Measurements from ENCODE around the gene MIOX. TPM values are rescaled to one million over a fixed set of nuclear protein-coding genes. Genes with fewer than 3 reads are reported as not detected.

MIOX gene
- total and polyA plus RNA-seq, 2 experiments from 2014 or later: not detected

GRCh38 chr22:50519151-50519550 lies 32.5 kb downstream of the MIOX start:
- no peak for ATAC-seq
- H3K36me3 ChIP-seq (ENCODE audit: insufficient read depth): no peaks in the 10 kb centered on the region; the same call in 1 of the 2 replicates
- peaks cover 17% of the 10 kb centered on the region for H3K36me3 Mint-ChIP-seq (ENCODE audit: low read depth)

More at GRCh38 chr22:50519151-50519550, 32.5 kb downstream of the MIOX start:
- H3F3A ChIP-seq (replicated peaks; ENCODE audit: low read depth): no peaks in the 10 kb centered on the region
- DNase-seq (ENCODE audit: low spot score): no peak
- TF ChIP-seq REST (IDR thresholded peaks at IDR 0.05; ENCODE audit: unreplicated experiment): no peak
- TF ChIP-seq ZNF331 (CRISPR knock-in tag; IDR thresholded peaks at IDR 0.05; ENCODE audit: low read depth): no peak
- no peak for TF ChIP-seq ZNF114 (CRISPR knock-in tag; IDR thresholded peaks at IDR 0.05)
- no peak for TF ChIP-seq EZH2phosphoT487 (IDR thresholded peaks at IDR 0.05; ENCODE audit: unreplicated experiment)
- TF ChIP-seq JUNB (IDR thresholded peaks at IDR 0.05; ENCODE audit: unreplicated experiment): no peak
- no peak for TF ChIP-seq ZNF462 (CRISPR knock-in tag; IDR thresholded peaks at IDR 0.05)
- no peak for TF ChIP-seq CTCF (conservative IDR thresholded peaks at IDR 0.05; ENCODE audit: low read depth in 2 of 2)
- no peak for TF ChIP-seq EZH2 (IDR thresholded peaks at IDR 0.05; ENCODE audit: low read depth, unreplicated experiment)
- TF ChIP-seq CREB1 (CRISPR knock-in tag; IDR thresholded peaks at IDR 0.05; ENCODE audit: low read depth): no peak
- no peak for TF ChIP-seq STAT1 (IDR thresholded peaks at IDR 0.05; ENCODE audit: unreplicated experiment)
- TF ChIP-seq NANOG (IDR thresholded peaks at IDR 0.05; ENCODE audit: borderline replicate concordance): no peak
- Mint-ChIP-seq H3K4me1 (no peaks in the 10 kb centered on the region), H3K27ac (no peak overlapping the region), H3K27me3 (ENCODE audit: insufficient read depth, low read depth, poor library complexity) (peaks cover 6% of the 10 kb centered on the region), H3K9me3 (no peaks in the 10 kb centered on the region; the same call in 2 of the 3 replicates), H3K4me3 (no peak overlapping the region)
- H3K27ac ChIP-seq (ENCODE audit: low read depth): no peak overlapping the region
- no peaks in the 10 kb centered on the region for H3K27me3 ChIP-seq (ENCODE audit: insufficient read depth)
- no peak overlapping the region for H3K4me3 ChIP-seq
- H3K79me2 ChIP-seq (replicated peaks; ENCODE audit: insufficient read depth): peaks cover 14% of the 10 kb centered on the region
- H3K9me2 ChIP-seq (ENCODE audit: insufficient read depth): no peaks in the 10 kb centered on the region
- no peak overlapping the region for H2AFZ ChIP-seq
- peaks cover 6% of the 10 kb centered on the region; the same call in 1 of the 2 replicates for H4K20me1 ChIP-seq (replicated peaks; ENCODE audit: insufficient read depth)
- no peaks in the 10 kb centered on the region for H3K4me1 ChIP-seq (ENCODE audit: insufficient read depth)
- no peak overlapping the region for H3K4me2 ChIP-seq
